HG02763 (cell line): Measurements from ENCODE around the gene FAM90A1.
"Not testable (repeated sequence)": the region's sequence is repeated elsewhere in the genome, so short reads cannot be mapped to it uniquely, and the experiment has no call there.

Experiments
- ATAC-seq: cut with Tn5 transposase; IDR thresholded peaks from one replicate; pipeline ENCODE4 v1.9.1; 2021; ENCODE audit warnings: mild to moderate bottlenecking, moderate library complexity; ENCODE audit not compliant: unreplicated experiment

Gene FAM90A1

GRCh38 chr12:8233935-8234495, 6.6 kb upstream of the FAM90A1 start:
- ATAC-seq: not testable (repeated sequence)

- ATAC-seq: not testable (repeated sequence)
These were observed 6.0 kb upstream of the FAM90A1 start for GRCh38 chr12:8233300-8233855.

- ATAC-seq: not testable (repeated sequence)
These were observed 4.5 kb upstream of the FAM90A1 start for GRCh38 chr12:8231666-8232608.

- ATAC-seq: not testable (repeated sequence)
These were observed 3.6 kb upstream of the FAM90A1 start for GRCh38 chr12:8231049-8231448.

GRCh38 chr12:8229486-8229885, 2.1 kb upstream of the FAM90A1 start:
- ATAC-seq: not testable (repeated sequence)

- ATAC-seq: not testable (repeated sequence)
These were observed 1.2 kb upstream of the FAM90A1 start for GRCh38 chr12:8228607-8229006.

GRCh38 chr12:8227732-8228077, 287 bp upstream of the FAM90A1 start:
- not testable (repeated sequence) for ATAC-seq

GRCh38 chr12:8226355-8226754, 1.1 kb downstream of the FAM90A1 start:
- ATAC-seq: no peak

GRCh38 chr12:8224782-8225181, 2.6 kb downstream of the FAM90A1 start:
- not testable (repeated sequence) for ATAC-seq

- not testable (repeated sequence) for ATAC-seq
These were observed 3.8 kb downstream of the FAM90A1 start for GRCh38 chr12:8223646-8224045.

GRCh38 chr12:8222303-8222702, 5.1 kb downstream of the FAM90A1 start:
- not testable (repeated sequence) for ATAC-seq

- not testable (repeated sequence) for ATAC-seq
These were observed 5.6 kb downstream of the FAM90A1 start for GRCh38 chr12:8221844-8222243.

- not testable (repeated sequence) for ATAC-seq
These were observed 6.0 kb downstream of the FAM90A1 start for GRCh38 chr12:8221375-8221774.

GRCh38 chr12:8218711-8219382, 8.6 kb downstream of the FAM90A1 start:
- ATAC-seq: not testable (repeated sequence)

- not testable (repeated sequence) for ATAC-seq
These were observed 29.6 kb downstream of the FAM90A1 start for GRCh38 chr12:8197685-8198308.

- ATAC-seq: not testable (repeated sequence)
These were observed 39.3 kb downstream of the FAM90A1 start for GRCh38 chr12:8188088-8188487.

- not testable (repeated sequence) for ATAC-seq
These were observed 43.2 kb downstream of the FAM90A1 start for GRCh38 chr12:8184206-8184605.

GRCh38 chr12:8183346-8183745, 44.1 kb downstream of the FAM90A1 start:
- not testable (repeated sequence) for ATAC-seq

- ATAC-seq: not testable (repeated sequence)
These were observed 44.5 kb downstream of the FAM90A1 start for GRCh38 chr12:8182923-8183322.

- not testable (repeated sequence) for ATAC-seq
These were observed 46.1 kb downstream of the FAM90A1 start for GRCh38 chr12:8181271-8181670.
